ENCODE data around the gene ANKRD10.

ANKRD10 gene

GRCh38 chr13:110924639-110924934 lies 9.7 kb upstream of the ANKRD10 start:
- no peak overlapping the region for H3K4me3 ChIP-seq (ENCODE audit: low read depth, low read length)
- no peak overlapping the region for H3K27ac ChIP-seq (ENCODE audit: low read depth, low read length)
- H3K36me3 ChIP-seq (ENCODE audit: insufficient read depth, low read length), result no peaks in the 10 kb centered on the region
- H3K27me3 ChIP-seq (ENCODE audit: insufficient read depth, low read length), result peaks cover 39% of the 10 kb centered on the region
- no peaks in the 10 kb centered on the region for H3K79me2 ChIP-seq (ENCODE audit: control insufficient read depth, insufficient read depth, low read length, unreplicated experiment)
- no peak overlapping the region for H2AFZ ChIP-seq (ENCODE audit: low read length, unreplicated experiment)
- H3K4me1 ChIP-seq (ENCODE audit: control insufficient read depth, insufficient read depth, low read length, unreplicated experiment), result no peaks in the 10 kb centered on the region

GRCh38 chr13:110923777-110924638 lies 9.1 kb upstream of the ANKRD10 start:
- no peak overlapping the region for H3K27ac ChIP-seq (ENCODE audit: low read depth, low read length)
- H3K36me3 ChIP-seq (ENCODE audit: insufficient read depth, low read length), result no peaks in the 10 kb centered on the region
- H3K4me3 ChIP-seq (ENCODE audit: low read depth, low read length), result no peak overlapping the region
- peaks cover 34% of the 10 kb centered on the region; the same call in 1 of the 2 replicates for H3K27me3 ChIP-seq (ENCODE audit: insufficient read depth, low read length)
- H3K79me2 ChIP-seq (ENCODE audit: control insufficient read depth, insufficient read depth, low read length, unreplicated experiment), result no peaks in the 10 kb centered on the region
- no peaks in the 10 kb centered on the region for H3K4me1 ChIP-seq (ENCODE audit: control insufficient read depth, insufficient read depth, low read length, unreplicated experiment)
- H2AFZ ChIP-seq (ENCODE audit: low read length, unreplicated experiment), result no peak overlapping the region

- H3K4me1 ChIP-seq (ENCODE audit: control insufficient read depth, insufficient read depth, low read length, unreplicated experiment), result no peaks in the 10 kb centered on the region
- H3K27me3 ChIP-seq (ENCODE audit: insufficient read depth, low read length), result peaks cover 25% of the 10 kb centered on the region; the same call in 1 of the 2 replicates
- no peak overlapping the region for H3K4me3 ChIP-seq (ENCODE audit: low read depth, low read length)
- H3K79me2 ChIP-seq (ENCODE audit: control insufficient read depth, insufficient read depth, low read length, unreplicated experiment), result no peaks in the 10 kb centered on the region
- no peaks in the 10 kb centered on the region for H3K36me3 ChIP-seq (ENCODE audit: insufficient read depth, low read length)
- no peak overlapping the region for H2AFZ ChIP-seq (ENCODE audit: low read length, unreplicated experiment)
- H3K27ac ChIP-seq (ENCODE audit: low read depth, low read length), result no peak overlapping the region
These were observed 8.2 kb upstream of the ANKRD10 start for GRCh38 chr13:110923086-110923485.

GRCh38 chr13:110922506-110922905 lies 7.6 kb upstream of the ANKRD10 start:
- no peaks in the 10 kb centered on the region for H3K4me1 ChIP-seq (ENCODE audit: control insufficient read depth, insufficient read depth, low read length, unreplicated experiment)
- H3K4me3 ChIP-seq (ENCODE audit: low read depth, low read length), result no peak overlapping the region
- H3K27ac ChIP-seq (ENCODE audit: low read depth, low read length), result no peak overlapping the region
- no peaks in the 10 kb centered on the region for H3K36me3 ChIP-seq (ENCODE audit: insufficient read depth, low read length)
- H2AFZ ChIP-seq (ENCODE audit: low read length, unreplicated experiment), result no peak overlapping the region
- H3K79me2 ChIP-seq (ENCODE audit: control insufficient read depth, insufficient read depth, low read length, unreplicated experiment), result no peaks in the 10 kb centered on the region
- peaks cover 20% of the 10 kb centered on the region; the same call in 1 of the 2 replicates for H3K27me3 ChIP-seq (ENCODE audit: insufficient read depth, low read length)

GRCh38 chr13:110921695-110922094 lies 6.8 kb upstream of the ANKRD10 start:
- Histone ChIP-seq H2AFZ (ENCODE audit: low read length, unreplicated experiment) (no peak overlapping the region), H3K4me3 (ENCODE audit: low read depth, low read length) (no peak overlapping the region), H3K4me1 (ENCODE audit: control insufficient read depth, insufficient read depth, low read length, unreplicated experiment) (peaks cover 3% of the 10 kb centered on the region), H3K36me3 (ENCODE audit: insufficient read depth, low read length) (no peaks in the 10 kb centered on the region), H3K27me3 (ENCODE audit: insufficient read depth, low read length) (peaks cover 20% of the 10 kb centered on the region; the same call in 1 of the 2 replicates), H3K79me2 (ENCODE audit: control insufficient read depth, insufficient read depth, low read length, unreplicated experiment) (no peaks in the 10 kb centered on the region), H3K27ac (ENCODE audit: low read depth, low read length) (no peak overlapping the region)

- H2AFZ ChIP-seq (ENCODE audit: low read length, unreplicated experiment), result no peak overlapping the region
- H3K36me3 ChIP-seq (ENCODE audit: insufficient read depth, low read length), result no peaks in the 10 kb centered on the region
- no peak overlapping the region for H3K27ac ChIP-seq (ENCODE audit: low read depth, low read length)
- peaks cover 8% of the 10 kb centered on the region for H3K4me1 ChIP-seq (ENCODE audit: control insufficient read depth, insufficient read depth, low read length, unreplicated experiment)
- H3K4me3 ChIP-seq (ENCODE audit: low read depth, low read length), result no peak overlapping the region
- no peaks in the 10 kb centered on the region for H3K79me2 ChIP-seq (ENCODE audit: control insufficient read depth, insufficient read depth, low read length, unreplicated experiment)
- peaks cover 20% of the 10 kb centered on the region; the same call in 1 of the 2 replicates for H3K27me3 ChIP-seq (ENCODE audit: insufficient read depth, low read length)
These were observed 6.3 kb upstream of the ANKRD10 start for GRCh38 chr13:110921209-110921608.

- H2AFZ ChIP-seq (ENCODE audit: low read length, unreplicated experiment), result no peak overlapping the region
- H3K79me2 ChIP-seq (ENCODE audit: control insufficient read depth, insufficient read depth, low read length, unreplicated experiment), result no peaks in the 10 kb centered on the region
- H3K27me3 ChIP-seq (ENCODE audit: insufficient read depth, low read length), result peaks cover 20% of the 10 kb centered on the region; the same call in 1 of the 2 replicates
- no peak overlapping the region for H3K4me3 ChIP-seq (ENCODE audit: low read depth, low read length)
- no peak overlapping the region for H3K27ac ChIP-seq (ENCODE audit: low read depth, low read length)
- H3K4me1 ChIP-seq (ENCODE audit: control insufficient read depth, insufficient read depth, low read length, unreplicated experiment), result peaks cover 9% of the 10 kb centered on the region
- no peaks in the 10 kb centered on the region for H3K36me3 ChIP-seq (ENCODE audit: insufficient read depth, low read length)
These were observed 5.2 kb upstream of the ANKRD10 start for GRCh38 chr13:110920038-110920437.

- peaks cover 28% of the 10 kb centered on the region for H3K79me2 ChIP-seq (ENCODE audit: control insufficient read depth, insufficient read depth, low read length, unreplicated experiment)
- H3K27ac ChIP-seq (ENCODE audit: low read depth, low read length), result peak overlapping the region; percentile 89
- peaks cover 18% of the 10 kb centered on the region for H3K4me1 ChIP-seq (ENCODE audit: control insufficient read depth, insufficient read depth, low read length, unreplicated experiment)
- no peak overlapping the region for H2AFZ ChIP-seq (ENCODE audit: low read length, unreplicated experiment)
- H3K4me3 ChIP-seq (ENCODE audit: low read depth, low read length), result peak overlapping the region; percentile 97
- H3K27me3 ChIP-seq (ENCODE audit: insufficient read depth, low read length), result 0 out of 2 replicates have a peak, but pooled peaks cover 3% of the 10 kb centered on the region
- H3K36me3 ChIP-seq (ENCODE audit: insufficient read depth, low read length), result no peaks in the 10 kb centered on the region
These were observed 1.7 kb upstream of the ANKRD10 start for GRCh38 chr13:110916301-110917142.

- Histone ChIP-seq H3K36me3 (ENCODE audit: insufficient read depth, low read length) (no peaks in the 10 kb centered on the region), H3K27ac (ENCODE audit: low read depth, low read length) (peak overlapping the region; percentile 89), H3K79me2 (ENCODE audit: control insufficient read depth, insufficient read depth, low read length, unreplicated experiment) (peaks cover 34% of the 10 kb centered on the region), H3K4me3 (ENCODE audit: low read depth, low read length) (peak overlapping the region; percentile 97), H2AFZ (ENCODE audit: low read length, unreplicated experiment) (peak overlapping the region; percentile 51), H3K27me3 (ENCODE audit: insufficient read depth, low read length) (no peaks in the 10 kb centered on the region), H3K4me1 (ENCODE audit: control insufficient read depth, insufficient read depth, low read length, unreplicated experiment) (peaks cover 18% of the 10 kb centered on the region)
These were observed 971 bp upstream of the ANKRD10 start for GRCh38 chr13:110915874-110916206.

GRCh38 chr13:110914331-110915056 lies 375 bp downstream of the ANKRD10 start:
- Histone ChIP-seq H3K27ac (ENCODE audit: low read depth, low read length) (peak overlapping the region; percentile 88), H3K4me1 (ENCODE audit: control insufficient read depth, insufficient read depth, low read length, unreplicated experiment) (peaks cover 18% of the 10 kb centered on the region), H2AFZ (ENCODE audit: low read length, unreplicated experiment) (peak overlapping the region; percentile 39), H3K36me3 (ENCODE audit: insufficient read depth, low read length) (no peaks in the 10 kb centered on the region), H3K4me3 (ENCODE audit: low read depth, low read length) (peak overlapping the region; percentile 97), H3K79me2 (ENCODE audit: control insufficient read depth, insufficient read depth, low read length, unreplicated experiment) (peaks cover 48% of the 10 kb centered on the region), H3K27me3 (ENCODE audit: insufficient read depth, low read length) (no peaks in the 10 kb centered on the region)
